K562 (cell line): Measurements from ENCODE around the gene MTERF2. TPM values are rescaled to one million over a fixed set of nuclear protein-coding genes. Genes with fewer than 3 reads are reported as not detected.

Experiments
- ARNT ChIP-seq, 2 experiments: fragments of 450-650 bp; IDR thresholded peaks; 2 replicates each; pipeline ENCODE4 v1.6.1; 2016; ENCODE audit warnings: mild to moderate bottlenecking in 1 of 2
- CBFA2T2 ChIP-seq: fragments of 450-650 bp; conservative IDR thresholded peaks from 2 replicates; pipeline ENCODE4 v1.6.1; 2017; ENCODE audit warnings: mild to moderate bottlenecking
- CBX1 ChIP-seq: sonication (generic); IDR thresholded peaks from 2 replicates; pipeline ENCODE4 v1.6.1; 2016; ENCODE audit warnings: antibody characterized with exemption, low read depth, mild to moderate bottlenecking
- ELF4 ChIP-seq: fragments of 450-650 bp; formaldehyde crosslinking; IDR thresholded peaks from 2 replicates; pipeline ENCODE4 v1.4.0; 2022; ENCODE audit warnings: missing genetic modification characterization
- FIP1L1 ChIP-seq: fragments of 200-400 bp; formaldehyde crosslinking; IDR thresholded peaks from 2 replicates; pipeline ENCODE4 v1.6.1; 2018; ENCODE audit warnings: mild to moderate bottlenecking, low read depth, low read length; ENCODE audit not compliant: poor library complexity, severe bottlenecking
- FOXK2 ChIP-seq, 2 experiments: fragments of 450-650 bp; IDR thresholded peaks in 1 of 2; conservative IDR thresholded peaks in 1 of 2; 2 replicates each; pipeline ENCODE4 v1.6.1; 2016; ENCODE audit warnings: low read depth in 2 of 2, mild to moderate bottlenecking in 1 of 2
- GABPA ChIP-seq: fragments of 200-800 bp; sonication (Bioruptor generic); conservative IDR thresholded peaks from 2 replicates; pipeline ENCODE4 v1.6.1; 2016; ENCODE audit warnings: low read depth, missing genetic modification characterization, missing compliant biosample characterization
- HMG20A ChIP-seq: fragments of 450-650 bp; formaldehyde crosslinking; conservative IDR thresholded peaks from 2 replicates; pipeline ENCODE4 v1.4.0; 2020; ENCODE audit warnings: mild to moderate bottlenecking, mixed read lengths
- HMGN3 ChIP-seq: IDR thresholded peaks from 2 replicates; pipeline ENCODE4 v1.6.1; 2011; ENCODE audit warnings: borderline replicate concordance, low read depth, mild to moderate bottlenecking, mixed read lengths, low read length; ENCODE audit not compliant: insufficient read length; ENCODE audit errors: extremely low read depth
- HNRNPH1 ChIP-seq: fragments of 200-400 bp; formaldehyde crosslinking; optimal IDR thresholded peaks from 2 replicates; pipeline ENCODE3; 2017; ENCODE audit warnings: low read depth, mild to moderate bottlenecking, low read length, moderate library complexity
- HNRNPLL ChIP-seq: fragments of 200-400 bp; formaldehyde crosslinking; IDR thresholded peaks from 2 replicates; pipeline ENCODE4 v1.6.1; 2017; ENCODE audit warnings: low read length, low read depth, mild to moderate bottlenecking; ENCODE audit not compliant: poor library complexity, severe bottlenecking
- HOMEZ ChIP-seq: fragments of 250-450 bp; sonication (Bioruptor Pico); IDR thresholded peaks from 2 replicates; pipeline ENCODE4 v1.4.0; 2020; ENCODE audit warnings: mild to moderate bottlenecking, moderate library complexity
- ID3 ChIP-seq, 2 experiments: fragments of 250-450 bp in 1 of 2; fragments of 450-650 bp in 1 of 2; sonication (Bioruptor Pico) in 1 of 2; IDR thresholded peaks; 2 replicates each; pipeline versions ENCODE4 v1.6.1 to v1.8.0; 2016 to 2021; ENCODE audit warnings: mild to moderate bottlenecking in 2 of 2, moderate library complexity in 2 of 2, missing compliant biosample characterization in 1 of 2, missing genetic modification characterization in 1 of 2
- LCOR ChIP-seq: sonication (generic); formaldehyde crosslinking; IDR thresholded peaks from 2 replicates; pipeline ENCODE4 v1.8.0; 2022; ENCODE audit warnings: mild to moderate bottlenecking, missing genetic modification reagents
- MAZ ChIP-seq, 2 experiments: fragments of 450-650 bp in 1 of 2; sonication (generic) in 1 of 2; formaldehyde crosslinking; IDR thresholded peaks in 1 of 2; conservative IDR thresholded peaks in 1 of 2; 2 replicates each; pipeline versions ENCODE4 v1.4.0 to v1.5.0; 2020; ENCODE audit warnings: mild to moderate bottlenecking in 1 of 2, missing genetic modification reagents in 1 of 2
- NFIC ChIP-seq: fragments of 450-650 bp; IDR thresholded peaks from 2 replicates; pipeline ENCODE4 v1.6.1; 2017; ENCODE audit warnings: mild to moderate bottlenecking, inconsistent platforms
- PTBP1 ChIP-seq: fragments of 200-400 bp; formaldehyde crosslinking; IDR thresholded peaks from 2 replicates; pipeline ENCODE4 v1.6.1; 2017; ENCODE audit warnings: low read depth, low read length
- RUNX1 ChIP-seq: sonication (generic); IDR thresholded peaks from 2 replicates; pipeline ENCODE4 v1.6.1; 2016; ENCODE audit warnings: antibody characterized with exemption, low read depth
- SAFB ChIP-seq: fragments of 200-400 bp; formaldehyde crosslinking; IDR thresholded peaks from 2 replicates; pipeline ENCODE4 v1.6.1; 2017; ENCODE audit warnings: low read depth, low read length, borderline replicate concordance
- TARDBP ChIP-seq: fragments of 450-650 bp; IDR thresholded peaks from 2 replicates; pipeline ENCODE4 v1.6.1; 2016
- TFAM ChIP-seq: fragments of 250-450 bp; sonication (Bioruptor Pico); conservative IDR thresholded peaks from 2 replicates; pipeline ENCODE4 v1.5.0; 2021; ENCODE audit warnings: mild to moderate bottlenecking, moderate library complexity
- TGIF2 ChIP-seq: sonication (generic); formaldehyde crosslinking; IDR thresholded peaks from 2 replicates; pipeline ENCODE4 v1.8.1; 2022; ENCODE audit warnings: mild to moderate bottlenecking, missing genetic modification reagents, moderate library complexity
- YY1 ChIP-seq, 3 experiments: IDR thresholded peaks; 2 replicates each; pipeline ENCODE4 v1.6.1; 2011; ENCODE audit warnings: low read length in 2 of 3, mild to moderate bottlenecking in 2 of 3, moderate library complexity in 2 of 3, borderline replicate concordance in 1 of 3, control low read depth in 1 of 3, low read depth in 1 of 3; ENCODE audit not compliant: insufficient read depth in 3 of 3, insufficient replicate concordance in 2 of 3, control insufficient read depth in 1 of 3, insufficient read length in 1 of 3; ENCODE audit errors: extremely low read depth in 1 of 3
- ZNF175 ChIP-seq: fragments of 200-800 bp; sonication (Bioruptor generic); IDR thresholded peaks from 2 replicates; pipeline ENCODE4 v1.6.1; 2016; ENCODE audit warnings: low read depth, mild to moderate bottlenecking, missing genetic modification characterization, missing compliant biosample characterization
- ZNF239 ChIP-seq: fragments of 250-450 bp; sonication (Bioruptor Pico); IDR thresholded peaks from 2 replicates; pipeline ENCODE4 v1.4.0; 2020; ENCODE audit warnings: mild to moderate bottlenecking
- ZNF384 ChIP-seq: IDR thresholded peaks from 2 replicates; pipeline ENCODE4 v1.6.1; 2012; ENCODE audit warnings: low read depth, low read length, improper control_type of control experiment
- polyA plus RNA-seq, 8 experiments: library from polyadenylated mRNA; depleted of rRNA in 4 of 8; stranded (reverse) in 5 of 8; unstranded in 3 of 8; fragments of >200 nt; fragmentation: Nextera tagmentation in 2 of 8; fragmentation: Illumina TruSeq in 1 of 8; extraction: Ambion mirVana in 2 of 8; extraction: Trizol in 1 of 8; gene quantifications; 2 replicates each; pipeline versions ENCODE4 v1.2.1 to v1.2.3, GENCODE V29; 2011 to 2014; ENCODE audit warnings: inconsistent platforms in 1 of 8, missing spikeins in 1 of 8
- total RNA-seq, 7 experiments: library from RNA; depleted of rRNA in 6 of 7; stranded (reverse); fragments of >200 nt in 6 of 7; fragmentation: Illumina TruSeq in 2 of 7; extraction: Trizol in 2 of 7; gene quantifications; 2 replicates each; pipeline versions ENCODE4 v1.2.1 to v1.2.3, GENCODE V29; 2011 to 2021; ENCODE audit warnings: low replicate concordance in 1 of 7

The MTERF2 gene
- total and polyA plus RNA-seq, 9 of the 15 experiments (the other 6 are each of a cell fraction or from before 2014, with no cell fraction given): 10.0 to 63.2 (median 33.2) TPM

- peak; percentile 48 for TF ChIP-seq HNRNPLL
- 0 out of 2 replicates have a peak, but pooled peaks have one; percentile 76 for TF ChIP-seq HOMEZ (CRISPR knock-in tag)
- TF ChIP-seq CBX1: peak; percentile 83
- peak; percentile 77; the same call in 1 of the 2 replicates for TF ChIP-seq LCOR (CRISPR knock-in tag)
- 0 out of 2 replicates have a peak, but pooled peaks have one; percentile 64 for TF ChIP-seq TGIF2 (CRISPR knock-in tag)
- no peak for TF ChIP-seq ELF4 (CRISPR knock-in tag)
- TF ChIP-seq FOXK2 (conservative IDR thresholded peaks at IDR 0.05 in 1 of 2, IDR thresholded peaks at IDR 0.05 in 1 of 2; ENCODE audit: low read depth in 2 of 2): 0 out of 4 replicates have a peak, but pooled peaks of 1 of the 2 experiments have one; percentile 6
- no peak for TF ChIP-seq RUNX1
- TF ChIP-seq CBFA2T2: no peak
- TF ChIP-seq MAZ (CRISPR knock-in tag; conservative IDR thresholded peaks at IDR 0.05 in 1 of 2, IDR thresholded peaks at IDR 0.05 in 1 of 2): peak; percentile 88 to 91
- TF ChIP-seq GABPA (tag): peak; percentile 40; the same call in 1 of the 2 replicates
- no peak for TF ChIP-seq ARNT (IDR thresholded peaks at IDR 0.05)
- no peak for TF ChIP-seq ZNF239 (CRISPR knock-in tag)
- TF ChIP-seq YY1 (IDR thresholded peaks at IDR 0.05; ENCODE audit: borderline replicate concordance in 1 of 3, control insufficient read depth in 1 of 3, extremely low read depth in 1 of 3, insufficient read depth in 3 of 3, insufficient read length in 1 of 3, insufficient replicate concordance in 2 of 3, low read depth in 1 of 3, low read length in 2 of 3): peak in 2 of 3 experiments; percentile 10 to 29
- TF ChIP-seq TFAM (CRISPR knock-in tag): no peak
- TF ChIP-seq ID3 (CRISPR knock-in tag; IDR thresholded peaks at IDR 0.05): no peak
- no peak for TF ChIP-seq ID3 (tag; IDR thresholded peaks at IDR 0.05)
- peak; percentile 82 for TF ChIP-seq FIP1L1
- TF ChIP-seq NFIC: peak; percentile 61
- no peak for TF ChIP-seq HNRNPH1
- no peak for TF ChIP-seq PTBP1
- TF ChIP-seq TARDBP: 0 out of 2 replicates have a peak, but pooled peaks have one; percentile 37
- no peak for TF ChIP-seq HMG20A (CRISPR knock-in tag)
- peak; percentile 83 for TF ChIP-seq HMGN3
- peak; percentile 53; the same call in 1 of the 2 replicates for TF ChIP-seq SAFB
- 0 out of 2 replicates have a peak, but pooled peaks have one; percentile 7 for TF ChIP-seq ZNF384
- 0 out of 2 replicates have a peak, but pooled peaks have one; percentile 32 for TF ChIP-seq ZNF175 (CRISPR knock-in tag)
Observed at GRCh38 chr12:106955377-106956047, 31.4 kb downstream of the MTERF2 start, which contains the start of gene TMEM263 (continued).
